A673 (cell line): ENCODE measurements around the gene PGGHG. TPM values are rescaled to one million over a fixed set of nuclear protein-coding genes. Genes with fewer than 3 reads are reported as not detected.

ENCODE experiments used
- BruUV-seq: library from RNA; stranded (reverse); fragments of 400-500 nt; replicated peaks from 2 replicates; lab custom pipeline; 2021; lab: Mats Ljungman, UMichigan
- CTCF ChIA-PET: fragments of 300-600 bp; sonication (Branson Sonifier 250); formaldehyde crosslinking; loops from one replicate; lab custom pipeline; 2022; ENCODE audit warnings: antibody characterized with exemption; lab: Charles Lee
- POLR2A ChIA-PET: fragments of 300-600 bp; sonication (Branson Sonifier 250); formaldehyde crosslinking; loops from one replicate; lab custom pipeline; 2022; ENCODE audit warnings: antibody characterized with exemption; ENCODE audit not compliant: low non-redundant PET; lab: Charles Lee
- DNase-seq: peaks from one replicate; pipeline ENCODE4 v3.0.0-alpha.2; 2015; ENCODE audit warnings: low spot score
- H3K27ac ChIP-seq: fragments of 200-600 bp; sonication (generic); 2 replicates; pipeline ENCODE4 v1.5.1; 2016; ENCODE audit warnings: mixed run types, low read depth, mild to moderate bottlenecking, mixed read lengths, antibody characterized with exemption, low read length; ENCODE audit not compliant: poor library complexity, severe bottlenecking
- H3K27me3 ChIP-seq: fragments of 200-600 bp; sonication (generic); replicated peaks from 2 replicates; pipeline ENCODE4 v1.6.1; 2017; ENCODE audit warnings: mixed run types, low read depth, mild to moderate bottlenecking, mixed read lengths, antibody characterized with exemption, low read length; ENCODE audit not compliant: insufficient read depth, poor library complexity
- H3K36me3 ChIP-seq: fragments of 200-600 bp; sonication (generic); 2 replicates; pipeline ENCODE4 v1.6.1; 2016; ENCODE audit warnings: mixed run types, mild to moderate bottlenecking, mixed read lengths, antibody characterized with exemption, low read length; ENCODE audit not compliant: insufficient read depth, poor library complexity, severe bottlenecking
- H3K4me1 ChIP-seq: fragments of 200-600 bp; sonication (generic); 2 replicates; pipeline ENCODE4 v1.6.1; 2017; ENCODE audit warnings: mixed run types, mild to moderate bottlenecking, mixed read lengths, antibody characterized with exemption, low read length; ENCODE audit not compliant: insufficient read depth, poor library complexity, severe bottlenecking
- H3K4me3 ChIP-seq: fragments of 200-600 bp; sonication (generic); 2 replicates; pipeline ENCODE4 v1.5.1; 2016; ENCODE audit warnings: low read depth, mixed run types, mild to moderate bottlenecking, mixed read lengths, low read length; ENCODE audit not compliant: poor library complexity, severe bottlenecking
- H3K9me3 ChIP-seq: fragments of 200-600 bp; sonication (generic); 2 replicates; pipeline ENCODE4 v1.6.1; 2016; ENCODE audit warnings: mixed run types, low read depth, mild to moderate bottlenecking, mixed read lengths, antibody characterized with exemption, low read length; ENCODE audit not compliant: poor library complexity, severe bottlenecking
- CTCF ChIP-seq: fragments of 300-800, 200-600 bp; sonication (generic); conservative IDR thresholded peaks from 2 replicates; pipeline ENCODE4 v1.5.1; 2017; ENCODE audit warnings: low read depth, mild to moderate bottlenecking, antibody characterized with exemption, low read length, moderate library complexity, mixed read lengths
- EZH2 ChIP-seq: fragments of 200-600 bp; sonication (generic); IDR thresholded peaks from 2 replicates; pipeline ENCODE4 v1.6.1; 2017; ENCODE audit warnings: borderline replicate concordance, low read depth, mild to moderate bottlenecking, mixed read lengths, antibody characterized with exemption, low read length; ENCODE audit not compliant: poor library complexity, severe bottlenecking
- intact Hi-C: fragments of 100-400 bp; cut with micrococcal nuclease; formaldehyde crosslinking; loops from one replicate; pipeline ENCODE4 v1.10.0; 2022; ENCODE audit not compliant: unreplicated experiment
- total RNA-seq: library from RNA; stranded (reverse); gene quantifications from 2 replicates; pipeline ENCODE4 v1.2.3, GENCODE V29; 2021

The PGGHG gene
- total RNA-seq, 1 experiment from 2014 or later = 5.4 TPM

- H3K4me3 ChIP-seq = no peak overlapping the region
- no peaks in the 10 kb centered on the region for H3K9me3 ChIP-seq
- H3K36me3 ChIP-seq = no peaks in the 10 kb centered on the region
- no peak for DNase-seq
- intact Hi-C loops = no loop called here
- H3K4me1 ChIP-seq = peaks cover 6% of the 10 kb centered on the region
- H3K27ac ChIP-seq = no peak overlapping the region
- CTCF ChIA-PET = no interaction called here
- no TSS peak for BruUV-seq
- POLR2A ChIA-PET = no interaction called here
- TF ChIP-seq EZH2 (no peak), CTCF (no peak)
- no peaks in the 10 kb centered on the region for H3K27me3 ChIP-seq
These were observed 4.4 kb downstream of the PGGHG start for GRCh38 chr11:293271-293851.

- H3K36me3 ChIP-seq = no peaks in the 10 kb centered on the region
- no peak overlapping the region for H3K4me3 ChIP-seq
- no peak overlapping the region for H3K27ac ChIP-seq
- CTCF ChIA-PET = no interaction called here
- H3K4me1 ChIP-seq = peaks cover 6% of the 10 kb centered on the region
- no peaks in the 10 kb centered on the region for H3K9me3 ChIP-seq
- intact Hi-C loops = no loop called here
- H3K27me3 ChIP-seq = no peaks in the 10 kb centered on the region
- no peak for TF ChIP-seq CTCF
- no peak for TF ChIP-seq EZH2
- POLR2A ChIA-PET = no interaction called here
- no peak for DNase-seq
- BruUV-seq = no TSS peak
These were observed 5.1 kb downstream of the PGGHG start for GRCh38 chr11:293852-294661.

GRCh38 chr11:294780-295179, 5.9 kb downstream of the PGGHG start:
- no peak for DNase-seq
- intact Hi-C loops = no loop called here
- BruUV-seq = no TSS peak
- Histone ChIP-seq H3K4me1 (peaks cover 2% of the 10 kb centered on the region), H3K36me3 (no peaks in the 10 kb centered on the region), H3K9me3 (no peaks in the 10 kb centered on the region), H3K27me3 (no peaks in the 10 kb centered on the region), H3K27ac (no peak overlapping the region), H3K4me3 (no peak overlapping the region)
- POLR2A ChIA-PET = no interaction called here
- CTCF ChIA-PET = no interaction called here
- TF ChIP-seq EZH2 (no peak), CTCF (no peak)
